DMS79 treated with DMSO at 0.1 percent for 48 hours (cell line): ENCODE results near the gene COQ4.

Source experiments
- DNase-seq: peaks from one replicate; lab custom pipeline; 2025; lab: John Stamatoyannopoulos, UW

The COQ4 gene

DNA sequence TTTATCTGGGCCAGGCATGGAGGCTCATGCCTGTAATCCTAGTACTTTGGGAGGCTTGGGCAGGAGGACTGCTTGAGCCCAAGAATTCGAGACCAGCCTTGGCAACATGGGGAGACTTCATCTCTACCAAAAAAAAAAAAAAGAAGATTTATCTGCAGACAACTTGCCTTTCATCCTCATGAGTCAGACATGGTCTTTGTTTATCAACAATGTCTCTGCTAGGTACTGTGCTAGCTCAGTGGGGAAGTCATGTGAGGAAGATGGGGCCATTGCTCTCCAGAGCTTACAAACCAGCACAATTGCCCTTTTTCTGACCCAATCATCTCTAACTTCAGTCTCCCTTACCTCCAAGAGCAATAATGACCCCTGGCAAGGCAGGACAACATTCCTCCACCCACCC is 50.1 kb downstream of the COQ4 start:
- DNase-seq = no peak

DNA sequence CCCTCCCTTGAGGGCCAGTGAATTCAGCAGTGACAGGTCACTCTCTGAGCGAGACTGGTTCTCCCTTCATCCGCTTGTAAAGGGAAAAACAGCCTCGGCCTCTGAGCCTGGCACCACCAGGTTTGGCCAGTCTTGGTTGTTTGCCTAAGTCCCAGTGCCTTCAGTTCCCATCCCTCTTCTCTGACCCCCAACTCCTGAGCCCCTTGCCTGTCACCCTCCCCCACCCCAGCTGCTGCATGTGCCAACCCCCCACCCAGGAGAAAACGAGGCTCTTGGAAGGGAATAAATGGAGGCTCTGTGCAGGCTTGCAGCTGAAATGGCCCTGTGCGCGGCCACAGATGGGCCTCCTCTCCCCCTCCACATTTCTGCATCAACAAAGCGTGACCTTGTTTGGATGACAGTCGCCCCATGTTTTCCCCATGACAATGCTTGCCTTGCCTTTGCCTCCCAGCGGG is 51.6 kb downstream of the COQ4 start:
- DNase-seq = no peak

DNA sequence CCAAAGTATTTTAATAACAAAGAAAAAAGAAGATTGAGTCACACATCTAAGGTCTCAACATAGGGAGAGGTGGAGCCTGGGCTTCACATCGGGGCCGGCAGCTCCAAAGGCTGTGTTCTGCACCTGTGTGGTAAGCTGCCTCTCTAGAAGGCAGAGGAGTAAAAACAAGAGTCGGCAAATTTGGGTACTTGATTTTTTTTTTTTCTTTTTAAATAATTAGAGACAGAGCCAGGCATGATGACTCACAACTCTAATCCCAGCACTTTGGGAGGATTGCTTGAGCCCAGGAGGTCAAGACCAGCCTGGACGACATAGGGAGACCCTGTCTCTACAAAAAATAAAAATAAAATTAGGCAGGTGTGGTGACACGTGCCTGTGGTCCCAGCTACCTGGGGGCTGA is 53.2 kb downstream of the COQ4 start:
- DNase-seq = no peak

DNA sequence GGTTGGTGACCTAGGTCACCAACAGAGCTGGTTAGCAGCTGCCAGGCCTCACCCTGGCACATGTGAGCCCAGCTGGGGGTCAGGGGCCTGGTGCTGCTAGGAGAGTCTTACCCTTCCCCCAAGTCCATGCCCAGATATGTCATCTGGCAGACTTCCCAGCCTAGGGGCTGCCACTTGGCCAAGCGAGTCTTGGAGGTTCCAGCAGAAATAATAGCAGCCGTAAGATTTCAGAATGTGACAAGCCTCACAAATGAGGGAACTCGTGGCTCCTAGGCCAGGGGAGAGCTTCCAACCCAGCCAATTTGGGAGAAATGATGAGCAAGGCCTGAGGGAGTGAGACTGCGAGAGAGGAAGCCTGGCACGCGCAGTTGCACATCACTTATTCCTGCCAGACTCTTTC is 59.6 kb downstream of the COQ4 start:
- peak; percentile 66 for DNase-seq

DNA sequence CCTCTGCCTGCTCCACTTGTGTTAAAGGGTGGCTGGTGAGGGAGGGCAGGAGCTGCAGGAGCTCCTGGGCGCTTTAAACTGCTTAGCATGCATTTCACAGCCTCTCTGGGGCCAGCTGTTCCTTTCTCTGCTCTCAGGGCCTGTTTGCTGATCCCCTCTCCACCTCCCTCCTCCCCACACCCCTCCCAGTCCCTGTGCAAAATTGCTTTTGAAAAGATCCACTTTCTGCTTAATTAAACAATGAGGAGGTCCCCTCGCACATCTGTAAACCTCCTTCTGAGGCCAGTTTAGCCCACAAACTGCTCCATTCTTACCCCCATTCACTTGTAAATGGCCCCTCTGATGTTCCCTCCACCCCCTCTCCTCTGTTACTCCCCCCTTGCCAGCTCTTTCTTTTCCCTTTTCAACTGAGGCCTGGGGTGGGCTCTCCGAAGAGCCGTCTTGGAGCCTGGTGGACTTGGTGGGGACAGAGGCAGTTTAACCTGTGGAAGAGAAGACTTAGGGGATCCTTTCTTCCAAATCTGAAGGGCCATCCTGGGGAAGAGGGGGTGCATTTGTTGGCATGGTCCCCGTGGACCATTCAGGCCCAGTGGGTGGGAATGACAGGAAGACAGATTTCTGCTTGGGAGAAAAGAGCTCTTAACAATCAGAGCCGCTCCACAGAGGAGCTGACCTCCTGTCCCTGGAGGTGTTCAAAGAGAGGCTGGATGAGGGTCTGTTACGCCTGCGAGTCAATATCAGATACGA is 60.5 kb downstream of the COQ4 start:
- DNase-seq = peak; percentile 78
